ENCODE results near the gene SEC14L6.

GRCh38 chr22:30575859-30576258 lies 29.3 kb upstream of the SEC14L6 start:
- TF ChIP-seq CTCF (IDR thresholded peaks at IDR 0.05) = no peak
- TF ChIP-seq REST (IDR thresholded peaks at IDR 0.05; ENCODE audit: insufficient read depth in 1 of 2, low read depth in 2 of 2, low read length in 1 of 2) = no peak
- TF ChIP-seq POLR2AphosphoS5 (IDR thresholded peaks at IDR 0.05; ENCODE audit: low read depth, low read length) = no peak
- no peak for TF ChIP-seq SIN3A (IDR thresholded peaks at IDR 0.05; ENCODE audit: borderline replicate concordance, insufficient read depth, low read depth, low read length)
- TF ChIP-seq TCF7L2 (IDR thresholded peaks at IDR 0.05; ENCODE audit: low read depth, low read length) = no peak

All from Panc1 (cell line).